Thymus (tissue), 11 donors: ENCODE results near the gene SUCLG2. TPM values are rescaled to one million over a fixed set of nuclear protein-coding genes. Genes with fewer than 3 reads are reported as not detected.

Experiments
- DNase-seq, 9 donors: peaks; one replicate each; pipeline ENCODE4 v3.0.0-alpha.2; 2013; ENCODE audit warnings: low spot score in 9 of 9, low read depth in 6 of 9, missing footprints in 1 of 9
- H3K27ac ChIP-seq, 2 donors: one replicate each; pipeline ENCODE4 v1.5.1; 2013; ENCODE audit warnings: control low read depth in 1 of 2, low read depth in 1 of 2, low read length in 1 of 2, mild to moderate bottlenecking in 1 of 2, moderate library complexity in 1 of 2
- H3K27me3 ChIP-seq, 2 donors: one replicate each; pipeline ENCODE4 v1.5.1; 2013; ENCODE audit warnings: low read length in 1 of 2; ENCODE audit not compliant: control insufficient read depth in 2 of 2, insufficient read depth in 1 of 2
- H3K36me3 ChIP-seq, 2 donors: one replicate each; pipeline ENCODE4 v1.5.1; 2013; ENCODE audit warnings: low read length in 1 of 2, mild to moderate bottlenecking in 1 of 2, moderate library complexity in 1 of 2; ENCODE audit not compliant: control insufficient read depth in 2 of 2, insufficient read depth in 2 of 2
- H3K4me1 ChIP-seq, 2 donors: one replicate each; pipeline ENCODE4 v1.5.1; 2013; ENCODE audit warnings: low read length in 2 of 2; ENCODE audit not compliant: control insufficient read depth in 2 of 2, insufficient read depth in 2 of 2
- H3K4me3 ChIP-seq, 2 donors: one replicate each; pipeline ENCODE4 v1.5.1; 2013; ENCODE audit warnings: low read length in 2 of 2, control low read depth in 1 of 2, mild to moderate bottlenecking in 1 of 2
- H3K9me3 ChIP-seq, 2 donors: one replicate each; pipeline ENCODE4 v1.5.1; 2013; ENCODE audit warnings: low read length in 1 of 2, mild to moderate bottlenecking in 1 of 2; ENCODE audit not compliant: control insufficient read depth in 2 of 2, insufficient read depth in 1 of 2
- WGBS: extraction: QIAGEN DNeasy Blood & Tissue Kit; methylation state at CpG from one replicate; pipeline ENCODE4 v1.1.7; 2013; 5-methylcytosine and 5-hydroxymethylcytosine counted together
- polyA plus RNA-seq: library from polyadenylated mRNA; stranded (reverse); fragments of 200-250 nt; gene quantifications from one replicate; pipeline ENCODE4 v1.2.3, GENCODE V29; 2013
- total RNA-seq: library from RNA; stranded (reverse); fragments of 120-200 nt; gene quantifications from one replicate; pipeline ENCODE4 v1.2.4, GENCODE V29; 2013
- donor health status: healthy.

The SUCLG2 gene
- total and polyA plus RNA-seq, 2 donors: 24.1 to 38.3 TPM

- DNase-seq: no peak
- Histone ChIP-seq H3K4me1 (no peaks in the 10 kb centered on the region), H3K27ac (no peak overlapping the region), H3K9me3 (no peaks in the 10 kb centered on the region), H3K36me3 (no peaks in the 10 kb centered on the region), H3K4me3 (no peak overlapping the region), H3K27me3 (no peaks in the 10 kb centered on the region)
These were observed 304.7 kb downstream of the SUCLG2 start for GRCh38 chr3:67349551-67350174.

- no peak for DNase-seq
- Histone ChIP-seq H3K27ac (no peak overlapping the region), H3K36me3 (no peaks in the 10 kb centered on the region), H3K4me1 (no peaks in the 10 kb centered on the region), H3K4me3 (no peak overlapping the region), H3K27me3 (no peaks in the 10 kb centered on the region), H3K9me3 (no peaks in the 10 kb centered on the region)
These were observed 308.3 kb downstream of the SUCLG2 start for GRCh38 chr3:67346081-67346480.

- H3K27ac ChIP-seq: no peak overlapping the region
- no peaks in the 10 kb centered on the region for H3K36me3 ChIP-seq
- no peak overlapping the region for H3K4me3 ChIP-seq
- H3K27me3 ChIP-seq: no peaks in the 10 kb centered on the region
- no peak for DNase-seq
- no peaks in the 10 kb centered on the region for H3K4me1 ChIP-seq
- H3K9me3 ChIP-seq: no peaks in the 10 kb centered on the region
- 11% methylated on average over 2 of the region's 2 CpGs for WGBS
These were observed 318.6 kb downstream of the SUCLG2 start for GRCh38 chr3:67335813-67336212.

- Histone ChIP-seq H3K9me3 (no peaks in the 10 kb centered on the region), H3K27me3 (no peaks in the 10 kb centered on the region), H3K4me3 (no peak overlapping the region), H3K4me1 (no peaks in the 10 kb centered on the region), H3K36me3 (no peaks in the 10 kb centered on the region), H3K27ac (no peak overlapping the region)
- no peak for DNase-seq
These were observed 319.8 kb downstream of the SUCLG2 start for GRCh38 chr3:67334588-67334987.

- H3K4me3 ChIP-seq: no peak overlapping the region
- H3K27ac ChIP-seq: no peak overlapping the region
- no peaks in the 10 kb centered on the region for H3K9me3 ChIP-seq
- DNase-seq: no peak
- no peaks in the 10 kb centered on the region for H3K27me3 ChIP-seq
- no peaks in the 10 kb centered on the region for H3K36me3 ChIP-seq
- no peaks in the 10 kb centered on the region for H3K4me1 ChIP-seq
- WGBS: 88% methylated on average over 2 of the region's 2 CpGs
These were observed 325.1 kb downstream of the SUCLG2 start for GRCh38 chr3:67329358-67329757.

- WGBS: 91% methylated on average over 2 of the region's 2 CpGs
- DNase-seq: no peak
- no peaks in the 10 kb centered on the region for H3K27me3 ChIP-seq
- H3K27ac ChIP-seq: no peak overlapping the region
- H3K36me3 ChIP-seq: no peaks in the 10 kb centered on the region
- no peaks in the 10 kb centered on the region for H3K4me1 ChIP-seq
- H3K9me3 ChIP-seq: no peaks in the 10 kb centered on the region
- H3K4me3 ChIP-seq: no peak overlapping the region
These were observed 326.8 kb downstream of the SUCLG2 start for GRCh38 chr3:67327582-67327981.

GRCh38 chr3:67325231-67325630, 329.2 kb downstream of the SUCLG2 start:
- Histone ChIP-seq H3K9me3 (no peaks in the 10 kb centered on the region), H3K27me3 (no peaks in the 10 kb centered on the region), H3K36me3 (no peaks in the 10 kb centered on the region), H3K4me1 (no peaks in the 10 kb centered on the region), H3K4me3 (no peak overlapping the region), H3K27ac (no peak overlapping the region)
- DNase-seq: no peak
- WGBS: 95% methylated on average over 6 of the region's 6 CpGs
